GM12878 (cell line): ENCODE measurements around the gene RNF168. TPM values are rescaled to one million over a fixed set of nuclear protein-coding genes. Genes with fewer than 3 reads are reported as not detected.

Source experiments
- ATAC-seq: fragments of 200-7000 bp; cut with Tn5 transposase; 3 replicates; pipeline ENCODE4 v1.9.1; 2020; ENCODE audit warnings: mild to moderate bottlenecking, moderate library complexity
- BruUV-seq: library from RNA; stranded (reverse); fragments of 400-500 nt; replicated peaks from 2 replicates; lab custom pipeline; 2021; lab: Mats Ljungman, UMichigan
- CTCF ChIA-PET: fragments of 300-600 bp; sonication (Branson Sonifier 250); formaldehyde crosslinking; extraction: SDS; loops from one replicate; lab custom pipeline; 2021; ENCODE audit warnings: inconsistent platforms; lab: Yijun Ruan, JAX
- POLR2A ChIA-PET: fragments of 350-600 bp; formaldehyde crosslinking; extraction: SDS; loops from one replicate; lab custom pipeline; 2021; ENCODE audit warnings: inconsistent platforms; lab: Charles Lee
- RAD21 ChIA-PET: fragments of 300-600 bp; sonication (Branson Sonifier 250); formaldehyde crosslinking; loops from one replicate; lab custom pipeline; 2023; ENCODE audit warnings: antibody characterized with exemption; ENCODE audit not compliant: unreplicated experiment; lab: Charles Lee
- SMC1A ChIA-PET: fragments of 300-600 bp; sonication (Branson Sonifier 250); formaldehyde crosslinking; loops from one replicate; lab custom pipeline; 2023; ENCODE audit not compliant: unreplicated experiment, uncharacterized antibody; lab: Charles Lee
- DNase-seq: peaks from one replicate; pipeline ENCODE4 v3.0.0-alpha.2; 2011; ENCODE audit warnings: low read depth, low spot score
- FAIRE-seq: peaks from 3 replicates; lab custom pipeline; 2011; peaks lifted over from hg19 to GRCh38; lab: Jason Lieb, UNC
- H2AFZ ChIP-seq: 2 replicates; pipeline ENCODE4 v1.6.0; 2011; ENCODE audit warnings: low read depth, low read length, control low read depth; ENCODE audit not compliant: control insufficient read depth
- H3K27ac ChIP-seq: 2 replicates; pipeline ENCODE4 v1.5.1; 2011; ENCODE audit warnings: control low read depth; ENCODE audit not compliant: control insufficient read depth, insufficient read depth
- H3K27me3 ChIP-seq, 2 experiments: replicated peaks in 1 of 2; 2 replicates each; pipeline versions ENCODE4 v1.6.0 to v1.6.1; 2011; ENCODE audit warnings: low read length in 1 of 2; ENCODE audit not compliant: control insufficient read depth in 2 of 2, insufficient read depth in 2 of 2
- H3K36me3 ChIP-seq, 2 experiments: 2 replicates each; pipeline ENCODE4 v1.5.1; 2011; ENCODE audit warnings: low read length in 1 of 2; ENCODE audit not compliant: control insufficient read depth in 2 of 2, insufficient read depth in 2 of 2
- H3K4me1 ChIP-seq: 2 replicates; pipeline ENCODE4 v1.6.1; 2011; ENCODE audit warnings: mild to moderate bottlenecking, low read length, moderate library complexity, mixed read lengths; ENCODE audit not compliant: control insufficient read depth, insufficient read depth
- H3K4me2 ChIP-seq: 2 replicates; pipeline ENCODE4 v1.6.0; 2011; ENCODE audit warnings: control low read depth; ENCODE audit not compliant: control insufficient read depth, insufficient read depth
- H3K4me3 ChIP-seq: fragments of 200-600 bp; sonication (generic); 2 replicates; pipeline ENCODE4 v1.5.1; 2016
- H3K79me2 ChIP-seq: 2 replicates; pipeline ENCODE4 v1.6.0; 2011; ENCODE audit warnings: low read length; ENCODE audit not compliant: control insufficient read depth, insufficient read depth
- H3K9ac ChIP-seq: 2 replicates; pipeline ENCODE4 v1.8.0; 2011; ENCODE audit warnings: low read length, control low read depth, mixed read lengths; ENCODE audit not compliant: control insufficient read depth, insufficient read depth
- H3K9me3 ChIP-seq: replicated peaks from 3 replicates; pipeline ENCODE4 v1.5.1; 2011; ENCODE audit warnings: mild to moderate bottlenecking, low read length; ENCODE audit not compliant: control insufficient read depth, insufficient read depth
- H4K20me1 ChIP-seq: 2 replicates; pipeline ENCODE4 v1.6.0; 2011; ENCODE audit not compliant: control insufficient read depth, insufficient read depth
- BCL11A ChIP-seq: IDR thresholded peaks from 2 replicates; pipeline ENCODE4 v1.6.1; 2011; ENCODE audit warnings: low read depth, low read length
- HCFC1 ChIP-seq: fragments of 150-350 bp; IDR thresholded peaks from 2 replicates; pipeline ENCODE4 v1.6.1; 2014; ENCODE audit warnings: low read length
- JUNB ChIP-seq: IDR thresholded peaks from 2 replicates; pipeline ENCODE4 v1.6.1; 2016; ENCODE audit warnings: antibody characterized with exemption, mild to moderate bottlenecking
- LARP7 ChIP-seq: fragments of 450-650 bp; IDR thresholded peaks from 2 replicates; pipeline ENCODE4 v1.6.1; 2017; ENCODE audit warnings: mild to moderate bottlenecking
- MYC ChIP-seq: IDR thresholded peaks from 2 replicates; pipeline ENCODE4 v1.6.1; 2011; ENCODE audit warnings: mild to moderate bottlenecking, low read length, moderate library complexity, inconsistent platforms; ENCODE audit not compliant: insufficient read depth, insufficient replicate concordance, insufficient read length, severe bottlenecking
- NFIC ChIP-seq: IDR thresholded peaks from 2 replicates; pipeline ENCODE4 v1.6.1; 2012; ENCODE audit warnings: low read depth, mild to moderate bottlenecking, inconsistent platforms, low read length, moderate library complexity
- NRF1 ChIP-seq: conservative IDR thresholded peaks from 2 replicates; pipeline ENCODE4 v1.6.1; 2011; ENCODE audit warnings: mild to moderate bottlenecking, low read depth, low read length, improper control_type of control experiment
- PAX8 ChIP-seq: fragments of 450-650 bp; IDR thresholded peaks from 2 replicates; pipeline ENCODE4 v1.6.1; 2017; ENCODE audit warnings: mild to moderate bottlenecking, moderate library complexity
- SIX5 ChIP-seq: IDR thresholded peaks from 2 replicates; pipeline ENCODE4 v1.6.1; 2011; ENCODE audit warnings: mild to moderate bottlenecking, low read depth, low read length, moderate library complexity; ENCODE audit not compliant: severe bottlenecking
- STAT3 ChIP-seq: IDR thresholded peaks from 2 replicates; pipeline ENCODE4 v1.6.1; 2011; ENCODE audit warnings: low read depth, low read length, improper control_type of control experiment
- ZNF622 ChIP-seq: fragments of 450-650 bp; IDR thresholded peaks from 2 replicates; pipeline ENCODE4 v1.6.1; 2017; ENCODE audit warnings: mild to moderate bottlenecking, inconsistent platforms
- WGBS: methylation state at CpG from one replicate; pipeline ENCODE4 v1.1.6; 2016; ENCODE audit warnings: low lambda C conversion rate; ENCODE audit not compliant: insufficient replicate concordance, insufficient coverage; ENCODE audit errors: missing lambda C conversion rate; 5-methylcytosine and 5-hydroxymethylcytosine counted together
- in situ Hi-C: fragments of 300-500 bp; cut with MboI; formaldehyde crosslinking; loops from 9 replicates; pipeline ENCODE4 v1.14.3; 2018; ENCODE audit warnings: mixed read lengths
- intact Hi-C: fragments of 100-400 bp; cut with micrococcal nuclease; formaldehyde crosslinking; loops from one replicate; pipeline ENCODE4 v1.14.2; 2022; ENCODE audit not compliant: unreplicated experiment
- polyA plus RNA-seq, 11 experiments: library from polyadenylated mRNA; depleted of rRNA in 4 of 11; unstranded in 6 of 11; stranded (reverse) in 5 of 11; fragments of >200 nt; fragmentation: Nextera tagmentation in 4 of 11; fragmentation: Illumina TruSeq in 1 of 11; extraction: Ambion mirVana in 4 of 11; extraction: Trizol in 1 of 11; gene quantifications; 1 replicate in 1 of 11; 2 replicates in 10 of 11; pipeline versions ENCODE4 v1.2.1 to v1.2.3, GENCODE V29; 2011 to 2016; ENCODE audit warnings: inconsistent platforms in 2 of 11, missing spikeins in 2 of 11, low read depth in 1 of 11
- total RNA-seq, 4 experiments: library from RNA; depleted of rRNA in 3 of 4; stranded (reverse); fragments of >200 nt in 3 of 4; fragmentation: Illumina TruSeq in 1 of 4; extraction: Trizol in 1 of 4; gene quantifications; 2 replicates each; pipeline versions ENCODE4 v1.2.1 to v1.2.3, GENCODE V29; 2013 to 2021
- TF ChIP-seq, protein P1 (sequence below): fragments of 150-350 bp; IDR thresholded peaks from 2 replicates; pipeline ENCODE4 v1.6.1; 2014; ENCODE audit warnings: mild to moderate bottlenecking, low read depth, low read length

RNF168 gene
- total and polyA plus RNA-seq, 10 of the 15 experiments (the other 5 are each of a cell fraction or from before 2014, with no cell fraction given), result 12.7 to 47.5 (median 24.8) TPM

DNA sequence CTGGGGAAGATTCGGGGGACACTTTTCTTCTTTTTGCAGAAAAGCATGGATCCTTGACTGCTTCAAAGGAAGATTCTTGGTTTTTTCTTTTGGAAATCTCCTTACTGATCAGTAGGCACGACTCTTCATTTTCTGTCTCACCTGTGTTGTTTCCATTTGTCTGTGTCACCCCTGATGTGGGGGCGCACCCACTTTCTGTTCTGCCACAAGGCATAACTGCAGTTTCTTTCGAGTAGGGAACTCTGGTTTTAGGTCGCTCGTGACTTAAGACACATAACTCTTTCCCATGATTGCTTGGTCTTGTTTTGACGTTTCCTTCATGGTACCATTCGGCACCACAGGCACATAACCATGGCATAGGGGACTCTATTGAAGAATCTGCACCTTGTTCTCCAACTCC is 31.3 kb downstream of the RNF168 start:
- Histone ChIP-seq H3K4me1 (no peaks in the 10 kb centered on the region), H4K20me1 (no peaks in the 10 kb centered on the region), H3K9me3 (no peaks in the 10 kb centered on the region), H3K9ac (no peak overlapping the region), H3K27me3 (no peaks in the 10 kb centered on the region), H2AFZ (no peak overlapping the region), H3K27ac (no peak overlapping the region), H3K4me2 (no peak overlapping the region), H3K79me2 (peaks cover 17% of the 10 kb centered on the region), H3K36me3 (peaks cover 13 to 47% of the 10 kb centered on the region in 2 experiments)
- DNase-seq (no peak), ATAC-seq (no peak), FAIRE-seq (no peak)
- ChIA-PET CTCF (interaction anchor here (1.2 to 2.2 kb wide), 4 partner anchors 11 to 50 kb away, joined by 3 to 10 read pairs (median 3); no protein-coding TSS in a partner anchor), RAD21 (interaction anchor here (0.6 to 1.3 kb wide), 2 partner anchors 45 to 395 kb away, joined by 3 to 4 read pairs; no protein-coding TSS in a partner anchor), POLR2A (interaction anchor here (1.0 to 1.7 kb wide), 2 partner anchors 15 to 18 kb away, joined by 4 to 6 read pairs; no protein-coding TSS in a partner anchor)
- intact Hi-C loops (no loop called here), in situ Hi-C loops (no loop called here)
- 97% methylated on average over 8 of the region's 8 CpGs for WGBS
- no peak for TF ChIP-seq JUNB
- no peak for TF ChIP-seq NRF1
- TF ChIP-seq LARP7, result no peak
- no peak for TF ChIP-seq NFIC
- TF ChIP-seq MYC, result no peak
- TF ChIP-seq, protein P1, sequence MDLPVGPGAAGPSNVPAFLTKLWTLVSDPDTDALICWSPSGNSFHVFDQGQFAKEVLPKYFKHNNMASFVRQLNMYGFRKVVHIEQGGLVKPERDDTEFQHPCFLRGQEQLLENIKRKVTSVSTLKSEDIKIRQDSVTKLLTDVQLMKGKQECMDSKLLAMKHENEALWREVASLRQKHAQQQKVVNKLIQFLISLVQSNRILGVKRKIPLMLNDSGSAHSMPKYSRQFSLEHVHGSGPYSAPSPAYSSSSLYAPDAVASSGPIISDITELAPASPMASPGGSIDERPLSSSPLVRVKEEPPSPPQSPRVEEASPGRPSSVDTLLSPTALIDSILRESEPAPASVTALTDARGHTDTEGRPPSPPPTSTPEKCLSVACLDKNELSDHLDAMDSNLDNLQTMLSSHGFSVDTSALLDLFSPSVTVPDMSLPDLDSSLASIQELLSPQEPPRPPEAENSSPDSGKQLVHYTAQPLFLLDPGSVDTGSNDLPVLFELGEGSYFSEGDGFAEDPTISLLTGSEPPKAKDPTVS, result no peak
- TF ChIP-seq SIX5, result no peak
- TF ChIP-seq HCFC1, result no peak
- no peak for TF ChIP-seq PAX8
- no peak for TF ChIP-seq ZNF622
- no peak for TF ChIP-seq STAT3
- no peak for TF ChIP-seq BCL11A
- TF ChIP-seq, all 136 proteins: peak for 0
- no TSS peak for BruUV-seq
- SMC1A ChIA-PET, result interaction anchor here (0.7 to 1.0 kb wide), 2 partner anchors 9 to 21 kb away, joined by 3 read pairs; no protein-coding TSS in a partner anchor
- no peak overlapping the region for H3K4me3 ChIP-seq
